ENCODE results near the gene CLSTN3.
"Not testable (repeated sequence)": the region's sequence is repeated elsewhere in the genome, so short reads cannot be mapped to it uniquely, and the experiment has no call there.

Gene CLSTN3

GRCh38 chr12:7106082-7106481 is 24.1 kb upstream of the CLSTN3 start:
- DNase-seq, result no peak

GRCh38 chr12:7107181-7107580 is 23.0 kb upstream of the CLSTN3 start:
- DNase-seq, result not testable (repeated sequence)

- no peak for DNase-seq
Measured at GRCh38 chr12:7107636-7108002, 22.6 kb upstream of the CLSTN3 start.

GRCh38 chr12:7108003-7108795 is 22.0 kb upstream of the CLSTN3 start:
- DNase-seq, result peak; percentile 53

GRCh38 chr12:7108796-7109571 is 21.2 kb upstream of the CLSTN3 start, which contains the start of gene C1RL:
C1RL (minus strand) TSS chr12:7109214; CDS start chr12:7109180, 34 bp downstream.
- DNase-seq, result peak; percentile 47

GRCh38 chr12:7109572-7109920 is 20.6 kb upstream of the CLSTN3 start:
- DNase-seq, result no peak

GRCh38 chr12:7110661-7111060 is 19.5 kb upstream of the CLSTN3 start:
- no peak for DNase-seq

- DNase-seq, result no peak
Measured at GRCh38 chr12:7112041-7112440, 18.1 kb upstream of the CLSTN3 start.

GRCh38 chr12:7113389-7113871 is 16.7 kb upstream of the CLSTN3 start:
- no peak for DNase-seq

- no peak for DNase-seq
Measured at GRCh38 chr12:7114008-7114407, 16.2 kb upstream of the CLSTN3 start.

- no peak for DNase-seq
Measured at GRCh38 chr12:7114851-7115250, 15.3 kb upstream of the CLSTN3 start.

- DNase-seq, result no peak
Measured at GRCh38 chr12:7116196-7116595, 14.0 kb upstream of the CLSTN3 start.

GRCh38 chr12:7116916-7117315 is 13.3 kb upstream of the CLSTN3 start:
- no peak for DNase-seq

GRCh38 chr12:7117670-7118069 is 12.5 kb upstream of the CLSTN3 start:
- no peak for DNase-seq

GRCh38 chr12:7118881-7119280 is 11.3 kb upstream of the CLSTN3 start:
- no peak for DNase-seq

GRCh38 chr12:7120166-7120565 is 10.0 kb upstream of the CLSTN3 start:
- no peak for DNase-seq

- DNase-seq, result no peak
Measured at GRCh38 chr12:7121324-7121723, 8.8 kb upstream of the CLSTN3 start.

GRCh38 chr12:7122811-7123769 is 7.1 kb upstream of the CLSTN3 start:
- DNase-seq, result no peak

GRCh38 chr12:7123806-7124522 is 6.2 kb upstream of the CLSTN3 start:
- no peak for DNase-seq

GRCh38 chr12:7125632-7126227 is 4.4 kb upstream of the CLSTN3 start:
- DNase-seq, result no peak

GRCh38 chr12:7127916-7128626 is 2.1 kb upstream of the CLSTN3 start:
- DNase-seq, result no peak

All from NCI-H510A (cell line).